Stimulated activated CD8-positive, alpha-beta memory T cell treated with anti-CD3 and anti-CD28 coated beads, Interleukin-15, amount 100 ng/mL, for 24 hours (primary cell): Measurements from ENCODE around the gene SLC25A1.

ENCODE experiments used
- DNase-seq: peaks from one replicate; pipeline ENCODE4 v3.0.0-alpha.2; 2020; ENCODE audit warnings: low read depth

SLC25A1 gene

GRCh38 chr22:19180740-19181410 lies 2.3 kb upstream of the SLC25A1 start:
- DNase-seq: no peak

DNA sequence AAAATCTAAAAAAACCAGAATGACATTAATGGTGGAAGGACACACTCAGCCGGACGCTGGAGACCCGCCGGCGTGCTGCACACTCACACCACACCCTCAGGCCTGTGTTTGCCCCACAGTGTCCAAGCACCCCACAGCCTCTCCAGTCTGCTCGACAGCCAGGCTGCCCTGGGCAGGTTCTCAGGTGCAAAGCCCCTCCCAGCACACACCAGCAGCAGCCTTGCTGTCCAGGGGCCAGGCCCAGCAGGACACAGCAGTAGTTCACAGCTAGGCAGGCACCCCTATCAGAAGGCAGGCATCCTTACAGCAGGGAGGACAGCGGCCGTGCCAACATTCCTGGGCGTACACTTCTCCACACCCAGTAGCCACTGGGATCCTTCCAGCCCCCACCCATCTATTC lies 1.7 kb upstream of the SLC25A1 start:
- DNase-seq: no peak

- DNase-seq: no peak
Observed at GRCh38 chr22:19179497-19180048, 1.0 kb upstream of the SLC25A1 start.

GRCh38 chr22:19178065-19178656 lies 375 bp downstream of the SLC25A1 start:
- DNase-seq: no peak

GRCh38 chr22:19177164-19178064 lies 1.1 kb downstream of the SLC25A1 start:
- no peak for DNase-seq

- DNase-seq: no peak
Observed at GRCh38 chr22:19176732-19177131, 1.8 kb downstream of the SLC25A1 start.

DNA sequence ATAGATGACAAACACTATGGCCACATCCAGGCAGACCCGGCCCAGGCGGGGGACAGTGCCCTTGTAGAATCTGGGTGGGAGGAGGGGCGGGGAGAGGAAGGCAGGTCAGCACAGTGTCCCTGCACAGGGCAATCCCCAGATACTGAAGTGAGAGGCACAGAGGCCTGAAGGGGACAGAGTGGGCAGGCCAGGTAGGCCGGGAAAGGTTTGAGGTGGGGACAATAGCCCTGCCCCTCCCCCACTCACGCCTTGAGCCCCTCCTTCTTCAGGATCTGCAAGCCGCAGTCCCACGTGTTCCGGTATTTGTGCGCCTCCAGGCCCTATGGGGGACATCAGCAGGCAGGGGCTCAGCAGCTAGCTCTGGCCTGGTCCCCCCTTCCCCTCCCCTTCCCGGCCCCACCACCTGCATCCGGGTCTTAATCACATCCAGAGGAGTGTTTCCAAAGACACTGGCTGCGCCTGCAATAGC lies 2.3 kb downstream of the SLC25A1 start:
- no peak for DNase-seq

- no peak for DNase-seq
Observed at GRCh38 chr22:19175602-19176174, 2.8 kb downstream of the SLC25A1 start.

- DNase-seq: no peak
Observed at GRCh38 chr22:19175026-19175601, 3.4 kb downstream of the SLC25A1 start.

- no peak for DNase-seq
Observed at GRCh38 chr22:19174106-19175025, 4.2 kb downstream of the SLC25A1 start.

GRCh38 chr22:19173047-19174035 lies 5.2 kb downstream of the SLC25A1 start:
- DNase-seq: no peak

GRCh38 chr22:19172213-19173046 lies 6.1 kb downstream of the SLC25A1 start:
- DNase-seq: no peak

- no peak for DNase-seq
Observed at GRCh38 chr22:19169947-19170318, 8.6 kb downstream of the SLC25A1 start.

- no peak for DNase-seq
Observed at GRCh38 chr22:19169002-19169946, 9.3 kb downstream of the SLC25A1 start.

GRCh38 chr22:19168088-19168890 lies 10.2 kb downstream of the SLC25A1 start:
- DNase-seq: no peak

DNA sequence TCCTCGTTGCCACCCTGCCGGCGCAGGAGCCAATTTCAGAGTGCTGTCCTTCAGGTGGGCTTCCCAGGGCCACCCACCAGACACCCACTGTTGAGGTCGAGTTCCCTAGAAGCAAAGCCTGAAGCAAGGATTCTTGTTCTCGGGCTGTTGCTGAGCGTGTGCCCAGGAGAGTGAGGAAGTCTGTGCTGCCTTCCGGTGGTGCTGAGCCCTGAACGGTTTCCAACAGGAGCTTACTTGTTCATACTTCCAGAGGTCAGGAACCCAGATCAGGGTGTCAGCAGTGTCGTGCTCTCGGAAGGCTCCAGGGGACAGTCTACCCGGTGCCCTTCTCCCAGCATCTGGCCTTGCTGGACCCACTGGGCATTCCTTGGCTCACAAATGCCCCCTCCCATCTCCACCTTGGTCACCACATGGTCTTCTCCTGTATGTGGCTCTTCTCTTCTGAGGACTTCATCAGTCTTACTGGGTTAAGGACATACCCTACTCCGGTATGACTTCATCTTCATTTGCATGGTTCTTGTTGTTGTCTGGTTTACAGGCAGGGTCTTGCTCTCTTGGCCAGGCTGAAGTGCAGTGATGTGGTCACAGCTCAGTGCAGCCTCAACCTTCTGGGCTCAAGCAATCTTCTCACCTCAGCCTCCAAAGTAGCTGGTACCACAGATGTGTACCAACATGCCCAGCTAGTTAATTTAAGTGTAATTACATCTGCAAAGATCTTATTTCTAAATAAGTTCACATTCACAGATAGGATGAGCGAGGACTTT lies 11.2 kb downstream of the SLC25A1 start:
- DNase-seq: no peak
